Endometrial microvascular endothelial cells (primary cell): ENCODE data around the gene METTL17. TPM values are rescaled to one million over a fixed set of nuclear protein-coding genes. Genes with fewer than 3 reads are reported as not detected.
"Not testable (repeated sequence)": the region's sequence is repeated elsewhere in the genome, so short reads cannot be mapped to it uniquely, and the experiment has no call there.

Experiments
- in situ Hi-C: cut with HindIII; loops from 2 replicates; pipeline ENCODE4 v1.10.0; 2017; ENCODE audit warnings: low sequenced_read_pairs, low pct_unique_long_range_greater_than_20kb; ENCODE audit errors: inconsistent ontology term
- total RNA-seq: library from RNA; depleted of rRNA; stranded (reverse); fragments of >200 nt; gene quantifications from one replicate; pipeline ENCODE4 v1.2.3, GENCODE V29; 2015; ENCODE audit errors: inconsistent ontology term

METTL17 gene
- total RNA-seq = 57.2 TPM

- in situ Hi-C loops = no loop called here
These were observed at the start of gene METTL17 for GRCh38 chr14:20989787-20990600. Gene METTL17 (plus strand): TSS chr14:20989980. CDS start chr14:20990003, 23 bp downstream.

- in situ Hi-C loops = not testable (repeated sequence)
These were observed 44.6 kb upstream of the METTL17 start for GRCh38 chr14:20945146-20945545.

DNA sequence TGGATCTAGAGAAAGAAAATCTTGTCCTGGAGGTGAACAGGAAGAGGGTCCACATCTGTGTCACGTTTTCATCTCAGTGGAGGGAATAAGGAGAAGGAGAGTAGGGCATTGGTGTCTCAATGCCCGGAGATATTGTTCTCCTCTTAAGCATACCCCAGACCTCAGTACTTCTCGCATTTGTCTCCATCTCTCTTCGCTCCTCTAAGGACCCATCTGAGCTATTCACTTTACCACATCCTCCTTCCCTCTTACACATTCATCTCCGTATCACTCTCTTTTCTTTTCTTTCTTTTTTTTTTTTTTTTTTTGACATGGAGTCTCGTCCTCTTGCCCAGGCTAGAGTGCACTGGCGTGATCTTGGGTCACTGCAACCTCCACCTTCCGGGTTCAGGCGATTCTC, 43.1 kb upstream of the METTL17 start:
- in situ Hi-C loops = not testable (repeated sequence)

- in situ Hi-C loops = not testable (repeated sequence)
These were observed 34.8 kb upstream of the METTL17 start, which contains the start of gene RNASE2 for GRCh38 chr14:20954736-20955537. Gene RNASE2 (plus strand): TSS chr14:20955487. CDS start chr14:20955772, 285 bp downstream.

- in situ Hi-C loops = not testable (repeated sequence)
These were observed 34.3 kb upstream of the METTL17 start for GRCh38 chr14:20955538-20955873.

DNA sequence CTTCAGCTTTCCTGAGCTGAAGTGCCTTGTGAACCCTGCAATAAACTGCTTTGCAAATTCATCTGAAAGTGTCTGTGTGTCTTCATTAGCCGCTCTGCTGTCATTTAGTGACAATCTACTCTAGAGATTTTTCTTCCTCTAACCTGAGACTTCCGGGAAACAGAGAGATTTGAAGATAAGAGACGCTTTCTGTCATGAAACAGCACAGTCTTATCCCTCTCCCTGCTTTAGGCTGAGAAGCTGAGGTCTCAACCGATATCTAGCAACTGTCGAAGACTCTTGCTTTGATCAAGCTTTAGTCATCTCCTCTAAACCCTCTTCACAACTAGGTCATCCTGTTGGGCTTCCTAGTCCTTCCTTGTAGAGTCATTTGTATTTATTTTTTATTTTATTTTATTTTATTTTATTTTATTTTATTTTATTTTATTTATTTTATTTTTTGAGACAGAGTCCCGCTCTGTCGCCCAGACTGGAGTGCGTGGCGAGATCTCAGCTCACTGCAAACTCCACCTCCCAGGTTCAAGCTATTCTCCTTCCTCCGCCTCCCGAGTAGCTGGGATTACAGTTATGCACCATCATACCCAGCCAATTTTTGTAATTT, 33.3 kb upstream of the METTL17 start:
- in situ Hi-C loops = no loop called here

DNA sequence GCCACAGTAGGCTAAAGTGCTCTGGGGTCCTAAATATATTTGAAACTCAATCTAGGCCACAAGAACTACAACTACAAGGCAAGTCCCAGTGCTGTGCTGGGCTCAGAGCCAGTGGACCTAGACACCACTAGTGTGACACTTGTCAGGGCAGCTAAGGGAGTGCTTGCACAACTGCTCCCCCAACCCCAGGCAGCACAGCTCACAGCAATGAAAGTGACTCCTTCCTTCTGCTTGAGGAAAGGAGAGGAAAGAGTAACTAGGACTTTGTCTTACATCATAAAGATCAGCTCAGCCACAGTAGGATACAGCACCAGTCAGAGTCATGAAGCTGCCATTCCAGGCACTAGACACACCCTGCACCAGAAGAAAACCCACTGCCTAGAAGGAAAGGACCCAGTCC, 30.8 kb upstream of the METTL17 start:
- in situ Hi-C loops = not testable (repeated sequence)

GRCh38 chr14:20969336-20969735, 20.4 kb upstream of the METTL17 start:
- in situ Hi-C loops = no loop called here

DNA sequence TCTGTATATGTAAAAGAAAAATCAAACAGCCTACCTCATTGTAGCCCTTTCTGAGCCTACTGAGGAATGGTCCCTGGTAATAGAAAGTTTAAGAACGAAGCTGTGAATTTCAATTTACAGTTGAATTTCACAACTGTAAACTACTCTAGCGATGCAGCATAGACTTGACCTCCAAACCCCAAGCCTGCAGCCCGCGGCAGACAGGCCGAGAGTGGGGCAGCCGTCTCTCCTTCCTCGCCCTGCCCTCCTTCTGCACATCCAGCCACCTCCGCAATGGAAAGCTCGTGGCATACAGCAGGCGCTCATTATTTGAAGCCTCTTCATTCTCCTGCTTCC, 19.2 kb upstream of the METTL17 start:
- in situ Hi-C loops = no loop called here

DNA sequence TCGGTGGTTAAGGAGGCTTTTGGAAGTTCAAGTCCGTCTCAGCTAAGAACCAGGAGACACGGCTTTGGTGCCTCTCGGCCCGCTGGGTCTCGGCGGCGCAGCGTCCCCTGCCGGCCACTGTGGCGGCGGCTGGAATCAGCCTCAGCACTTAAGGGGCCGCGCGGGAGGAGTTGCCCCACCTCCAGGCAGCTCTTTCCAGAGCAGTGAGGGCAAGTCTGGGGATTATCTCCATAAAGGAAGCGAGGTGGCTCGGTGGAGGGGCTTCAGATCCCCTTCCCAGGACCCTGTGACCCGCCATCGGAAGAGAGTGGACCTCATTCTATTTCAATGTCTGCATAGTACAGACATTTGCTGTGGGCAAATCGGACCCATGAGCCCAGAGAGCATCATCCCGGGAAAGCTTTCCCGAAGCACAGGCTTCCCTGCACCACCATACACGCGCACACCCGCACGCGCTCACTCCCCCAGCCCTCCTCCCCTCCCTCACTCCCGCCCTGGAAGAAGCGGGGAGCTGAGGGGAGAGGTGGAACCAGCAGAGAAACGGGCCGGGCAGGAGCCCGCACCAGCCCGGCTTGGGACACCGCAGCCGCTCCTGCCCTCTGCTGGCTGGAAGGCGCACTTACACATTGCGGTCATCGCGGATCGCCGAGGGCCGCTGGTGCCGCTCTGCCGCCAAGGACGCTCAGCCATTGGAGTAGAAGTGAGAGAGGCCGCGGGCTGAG, 18.6 kb upstream of the METTL17 start:
- in situ Hi-C loops = no loop called here

DNA sequence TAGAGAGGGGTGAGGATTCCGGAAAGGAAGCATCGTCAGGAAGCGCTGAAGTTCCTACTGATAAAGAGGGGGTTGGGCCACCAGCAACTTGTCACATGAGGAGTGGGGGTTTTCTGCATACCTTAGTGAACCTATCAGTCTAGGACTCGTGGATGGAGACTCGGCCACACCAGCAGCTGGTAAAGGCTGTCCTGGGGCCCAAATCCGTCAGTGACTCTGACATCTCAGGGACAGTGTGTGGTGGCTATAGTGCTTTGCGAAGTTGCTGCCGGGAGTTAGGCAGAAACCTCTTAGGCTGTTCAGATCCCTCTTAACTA, 18.1 kb upstream of the METTL17 start:
- in situ Hi-C loops = no loop called here

DNA sequence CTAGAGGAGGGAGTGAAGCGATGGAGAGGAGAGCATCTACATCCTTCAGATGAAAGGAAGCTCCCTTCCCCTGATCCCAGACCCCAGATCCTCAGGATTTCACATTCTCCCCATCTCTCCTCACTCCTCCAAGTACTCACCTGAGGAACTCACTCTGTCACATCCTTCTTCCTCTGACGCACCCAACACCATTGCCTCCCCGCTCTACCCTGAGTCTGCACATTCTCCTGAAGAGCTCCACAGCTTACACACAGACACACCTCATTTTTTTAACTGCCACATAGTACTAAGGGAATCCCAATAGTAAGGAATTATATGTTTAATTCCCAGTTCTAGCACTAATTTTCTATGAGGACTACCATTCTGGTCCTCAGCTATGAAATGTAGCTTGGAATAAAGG, 16.3 kb upstream of the METTL17 start:
- in situ Hi-C loops = no loop called here

DNA sequence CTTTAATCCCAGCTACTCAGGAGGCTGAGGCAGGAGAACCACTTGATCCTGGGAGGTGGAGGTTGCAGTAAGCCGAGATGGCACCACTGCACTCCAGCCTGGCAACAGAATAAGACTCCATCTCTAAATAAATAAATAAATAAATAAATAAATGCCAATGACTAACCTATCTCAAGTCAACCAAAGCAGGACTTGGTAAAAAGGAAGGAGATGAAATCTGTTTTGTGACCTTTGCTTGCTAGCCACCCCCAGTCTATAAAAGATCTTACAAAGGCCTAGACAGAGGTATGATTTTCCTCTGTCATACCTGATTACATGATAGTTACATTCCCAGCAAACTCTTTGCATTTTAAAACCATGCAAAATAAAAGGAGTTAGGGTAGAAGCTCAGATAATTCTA, 13.5 kb upstream of the METTL17 start:
- in situ Hi-C loops = no loop called here

DNA sequence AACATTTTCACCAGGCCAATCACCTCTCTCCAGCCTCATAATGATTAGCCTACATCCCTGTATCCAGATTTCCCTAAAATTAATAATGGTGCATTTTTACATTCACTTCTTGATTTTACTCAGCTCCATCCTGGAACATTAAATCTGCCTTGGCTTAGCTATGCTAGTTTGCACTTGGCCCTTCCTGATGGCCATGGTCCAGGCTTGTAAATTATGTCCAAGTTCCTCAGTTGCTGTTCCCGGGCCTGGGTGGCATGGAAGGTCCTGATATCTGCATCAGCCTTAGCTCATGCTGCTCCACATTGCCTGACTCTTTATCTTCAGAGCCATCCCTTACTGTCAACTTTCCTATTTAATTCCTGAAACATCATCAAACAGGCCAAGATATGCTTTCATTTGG, 11.1 kb upstream of the METTL17 start:
- in situ Hi-C loops = no loop called here

GRCh38 chr14:20980906-20981305, 8.9 kb upstream of the METTL17 start:
- in situ Hi-C loops = no loop called here

- in situ Hi-C loops = no loop called here
These were observed 7.0 kb upstream of the METTL17 start for GRCh38 chr14:20982646-20983369.

- in situ Hi-C loops = not testable (repeated sequence)
These were observed 4.1 kb upstream of the METTL17 start for GRCh38 chr14:20985650-20986049.

GRCh38 chr14:20986811-20987210, 3.0 kb upstream of the METTL17 start:
- in situ Hi-C loops = no loop called here
